Central memory CD8-positive, alpha-beta T cell (primary cell): Measurements from ENCODE around the gene PITX1.
"Not testable (repeated sequence)": the region's sequence is repeated elsewhere in the genome, so short reads cannot be mapped to it uniquely, and the experiment has no call there.

Source experiments
- ATAC-seq: fragments of 150-1000 bp; cut with Tn5 transposase; replicated peaks from 2 replicates; pipeline ENCODE4 v1.10.0; 2022; ENCODE audit warnings: mild to moderate bottlenecking, moderate FRiP score, moderate number of reproducible peaks; ENCODE audit not compliant: poor library complexity, severe bottlenecking; ENCODE audit errors: extremely low read depth
- DNase-seq, 2 donors: peaks; one replicate each; pipeline ENCODE4 v3.0.0; 2021; ENCODE audit warnings: low spot score in 2 of 2
- H3K27ac Mint-ChIP-seq: one replicate; pipeline ENCODE4 v1.8.0; 2022; ENCODE audit warnings: low read depth, mild to moderate bottlenecking, moderate library complexity, mixed read lengths
- H3K27me3 Mint-ChIP-seq: one replicate; pipeline ENCODE4 v1.8.0; 2022; ENCODE audit warnings: mixed read lengths
- H3K36me3 Mint-ChIP-seq: one replicate; pipeline ENCODE4 v1.8.0; 2022; ENCODE audit warnings: mild to moderate bottlenecking, moderate library complexity, mixed read lengths; ENCODE audit not compliant: insufficient read depth
- H3K4me1 Mint-ChIP-seq: one replicate; pipeline ENCODE4 v1.8.0; 2022; ENCODE audit warnings: mixed read lengths
- H3K4me3 Mint-ChIP-seq: one replicate; pipeline ENCODE4 v1.8.0; 2022; ENCODE audit warnings: mild to moderate bottlenecking, moderate library complexity, mixed read lengths
- H3K9me3 Mint-ChIP-seq: one replicate; pipeline ENCODE4 v1.8.0; 2022; ENCODE audit warnings: mixed read lengths

PITX1 gene

GRCh38 chr5:135005076-135005475, 29.0 kb downstream of the PITX1 start:
- Mint-ChIP-seq H3K9me3 (no peaks in the 10 kb centered on the region), H3K4me3 (no peak overlapping the region)

GRCh38 chr5:135004376-135004775, 29.7 kb downstream of the PITX1 start:
- ATAC-seq, result no peak
- Mint-ChIP-seq H3K9me3 (no peaks in the 10 kb centered on the region), H3K4me3 (no peak overlapping the region), H3K27me3 (no peaks in the 10 kb centered on the region), H3K36me3 (no peaks in the 10 kb centered on the region), H3K4me1 (no peaks in the 10 kb centered on the region), H3K27ac (peak overlapping the region; percentile 12)
- no peak for DNase-seq

More at GRCh38 chr5:135005076-135005475, 29.0 kb downstream of the PITX1 start:
- no peaks in the 10 kb centered on the region for H3K27me3 Mint-ChIP-seq
- H3K27ac Mint-ChIP-seq, result no peak overlapping the region
- ATAC-seq (no peak), DNase-seq (no peak)
- H3K36me3 Mint-ChIP-seq, result no peaks in the 10 kb centered on the region
- no peaks in the 10 kb centered on the region for H3K4me1 Mint-ChIP-seq

- not testable (repeated sequence) for H3K27me3 Mint-ChIP-seq
These were observed 36.0 kb downstream of the PITX1 start for GRCh38 chr5:134998068-134998467.

GRCh38 chr5:134997015-134997414, 37.0 kb downstream of the PITX1 start:
- Mint-ChIP-seq H3K36me3 (no peaks in the 10 kb centered on the region), H3K27ac (no peak overlapping the region), H3K4me1 (no peaks in the 10 kb centered on the region), H3K4me3 (no peak overlapping the region), H3K27me3 (no peaks in the 10 kb centered on the region), H3K9me3 (no peaks in the 10 kb centered on the region)
- DNase-seq, result no peak
- no peak for ATAC-seq

More at GRCh38 chr5:134998068-134998467, 36.0 kb downstream of the PITX1 start:
- not testable (repeated sequence) for H3K9me3 Mint-ChIP-seq, DNase-seq, H3K36me3 Mint-ChIP-seq, H3K4me3 Mint-ChIP-seq, H3K27ac Mint-ChIP-seq, ATAC-seq, H3K4me1 Mint-ChIP-seq

GRCh38 chr5:134995850-134996402, 38.1 kb downstream of the PITX1 start:
- ATAC-seq (no peak), DNase-seq (no peak)
- no peak overlapping the region for H3K4me3 Mint-ChIP-seq
- H3K4me1 Mint-ChIP-seq, result no peaks in the 10 kb centered on the region
- no peaks in the 10 kb centered on the region for H3K9me3 Mint-ChIP-seq
- no peaks in the 10 kb centered on the region for H3K27me3 Mint-ChIP-seq
- H3K27ac Mint-ChIP-seq, result no peak overlapping the region
- no peaks in the 10 kb centered on the region for H3K36me3 Mint-ChIP-seq

GRCh38 chr5:134994560-134995156, 39.4 kb downstream of the PITX1 start:
- Mint-ChIP-seq H3K27me3 (peaks cover 2% of the 10 kb centered on the region), H3K4me3 (no peak overlapping the region), H3K27ac (no peak overlapping the region), H3K4me1 (no peaks in the 10 kb centered on the region), H3K9me3 (no peaks in the 10 kb centered on the region), H3K36me3 (no peaks in the 10 kb centered on the region)
- no peak for DNase-seq
- no peak for ATAC-seq

GRCh38 chr5:134993161-134993560, 40.9 kb downstream of the PITX1 start:
- Mint-ChIP-seq H3K27ac (no peak overlapping the region), H3K36me3 (no peaks in the 10 kb centered on the region), H3K4me3 (no peak overlapping the region), H3K27me3 (peaks cover 6% of the 10 kb centered on the region), H3K4me1 (no peaks in the 10 kb centered on the region), H3K9me3 (no peaks in the 10 kb centered on the region)
- DNase-seq (no peak), ATAC-seq (no peak)

- Mint-ChIP-seq H3K4me1 (no peaks in the 10 kb centered on the region), H3K36me3 (no peaks in the 10 kb centered on the region), H3K4me3 (no peak overlapping the region), H3K9me3 (no peaks in the 10 kb centered on the region), H3K27ac (no peak overlapping the region), H3K27me3 (peaks cover 6% of the 10 kb centered on the region)
- ATAC-seq, result no peak
- no peak for DNase-seq
These were observed 41.9 kb downstream of the PITX1 start for GRCh38 chr5:134992148-134992547.

GRCh38 chr5:134990183-134990582, 43.8 kb downstream of the PITX1 start:
- H3K27ac Mint-ChIP-seq, H3K4me1 Mint-ChIP-seq, H3K4me3 Mint-ChIP-seq, H3K27me3 Mint-ChIP-seq, H3K36me3 Mint-ChIP-seq, ATAC-seq, H3K9me3 Mint-ChIP-seq, DNase-seq: not testable (repeated sequence)

GRCh38 chr5:134989266-134989830, 44.7 kb downstream of the PITX1 start:
- Mint-ChIP-seq H3K27ac (no peak overlapping the region), H3K4me1 (no peaks in the 10 kb centered on the region), H3K27me3 (peaks cover 9% of the 10 kb centered on the region), H3K9me3 (no peaks in the 10 kb centered on the region), H3K36me3 (no peaks in the 10 kb centered on the region), H3K4me3 (no peak overlapping the region)
- no peak for ATAC-seq
- DNase-seq, result no peak

- Mint-ChIP-seq H3K27ac (no peak overlapping the region), H3K36me3 (no peaks in the 10 kb centered on the region), H3K4me1 (no peaks in the 10 kb centered on the region), H3K27me3 (peaks cover 32% of the 10 kb centered on the region), H3K4me3 (no peak overlapping the region), H3K9me3 (peaks cover 42% of the 10 kb centered on the region)
- no peak for ATAC-seq
- no peak for DNase-seq
These were observed 51.8 kb downstream of the PITX1 start for GRCh38 chr5:134982230-134982629.

- H3K9me3 Mint-ChIP-seq, result peaks cover 46% of the 10 kb centered on the region
- H3K27me3 Mint-ChIP-seq, result peaks cover 30% of the 10 kb centered on the region
- no peak overlapping the region for H3K4me3 Mint-ChIP-seq
- no peaks in the 10 kb centered on the region for H3K4me1 Mint-ChIP-seq
- ATAC-seq (no peak), DNase-seq (no peak)
- H3K36me3 Mint-ChIP-seq, result no peaks in the 10 kb centered on the region
- H3K27ac Mint-ChIP-seq, result no peak overlapping the region
These were observed 54.6 kb downstream of the PITX1 start for GRCh38 chr5:134979416-134979815.
